Measurements from ENCODE around the gene FANCC. TPM values are rescaled to one million over a fixed set of nuclear protein-coding genes. Genes with fewer than 3 reads are reported as not detected.

Gene FANCC
- total RNA-seq, 1 experiment from 2014 or later, result 25.3 TPM

- no peaks in the 10 kb centered on the region for H3K27me3 ChIP-seq (replicated peaks; ENCODE audit: insufficient read depth, low read depth, low read length, poor library complexity)
- BruUV-seq (replicated peaks), result no TSS peak
- H3K36me3 ChIP-seq (ENCODE audit: insufficient read depth, low read length, poor library complexity, severe bottlenecking), result no peaks in the 10 kb centered on the region
- no peak overlapping the region for H3K4me3 ChIP-seq (ENCODE audit: low read depth, low read length, poor library complexity, severe bottlenecking)
- POLR2A ChIA-PET (ENCODE audit: low non-redundant PET), result no interaction called here
- H3K9me3 ChIP-seq (ENCODE audit: low read depth, low read length, poor library complexity, severe bottlenecking), result no peaks in the 10 kb centered on the region
- no peak for TF ChIP-seq EZH2 (IDR thresholded peaks at IDR 0.05; ENCODE audit: borderline replicate concordance, low read depth, low read length, poor library complexity, severe bottlenecking)
- TF ChIP-seq, protein P1, sequence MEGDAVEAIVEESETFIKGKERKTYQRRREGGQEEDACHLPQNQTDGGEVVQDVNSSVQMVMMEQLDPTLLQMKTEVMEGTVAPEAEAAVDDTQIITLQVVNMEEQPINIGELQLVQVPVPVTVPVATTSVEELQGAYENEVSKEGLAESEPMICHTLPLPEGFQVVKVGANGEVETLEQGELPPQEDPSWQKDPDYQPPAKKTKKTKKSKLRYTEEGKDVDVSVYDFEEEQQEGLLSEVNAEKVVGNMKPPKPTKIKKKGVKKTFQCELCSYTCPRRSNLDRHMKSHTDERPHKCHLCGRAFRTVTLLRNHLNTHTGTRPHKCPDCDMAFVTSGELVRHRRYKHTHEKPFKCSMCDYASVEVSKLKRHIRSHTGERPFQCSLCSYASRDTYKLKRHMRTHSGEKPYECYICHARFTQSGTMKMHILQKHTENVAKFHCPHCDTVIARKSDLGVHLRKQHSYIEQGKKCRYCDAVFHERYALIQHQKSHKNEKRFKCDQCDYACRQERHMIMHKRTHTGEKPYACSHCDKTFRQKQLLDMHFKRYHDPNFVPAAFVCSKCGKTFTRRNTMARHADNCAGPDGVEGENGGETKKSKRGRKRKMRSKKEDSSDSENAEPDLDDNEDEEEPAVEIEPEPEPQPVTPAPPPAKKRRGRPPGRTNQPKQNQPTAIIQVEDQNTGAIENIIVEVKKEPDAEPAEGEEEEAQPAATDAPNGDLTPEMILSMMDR (conservative IDR thresholded peaks at IDR 0.05; ENCODE audit: low read depth, low read length), result no peak
- no peak for DNase-seq (ENCODE audit: low spot score)
- intact Hi-C loops (cut with micrococcal nuclease; ENCODE audit: unreplicated experiment), result no loop called here
- H3K27ac ChIP-seq (ENCODE audit: low read depth, low read length, poor library complexity, severe bottlenecking), result peak overlapping the region; percentile 18
- CTCF ChIA-PET, result no interaction called here
- H3K4me1 ChIP-seq (ENCODE audit: insufficient read depth, low read length, poor library complexity, severe bottlenecking), result peaks cover 19% of the 10 kb centered on the region
Observed at GRCh38 chr9:95188459-95188858, 129.1 kb downstream of the FANCC start.

GRCh38 chr9:95185956-95186355, 131.6 kb downstream of the FANCC start:
- no TSS peak for BruUV-seq (replicated peaks)
- intact Hi-C loops (cut with micrococcal nuclease; ENCODE audit: unreplicated experiment), result no loop called here
- TF ChIP-seq, protein P1 (conservative IDR thresholded peaks at IDR 0.05; ENCODE audit: low read depth, low read length), result no peak
- no peak for TF ChIP-seq EZH2 (IDR thresholded peaks at IDR 0.05; ENCODE audit: borderline replicate concordance, low read depth, low read length, poor library complexity, severe bottlenecking)

GRCh38 chr9:95182854-95183563, 134.5 kb downstream of the FANCC start:
- no peaks in the 10 kb centered on the region for H3K9me3 ChIP-seq (ENCODE audit: low read depth, low read length, poor library complexity, severe bottlenecking)
- POLR2A ChIA-PET (ENCODE audit: low non-redundant PET), result no interaction called here
- no peaks in the 10 kb centered on the region for H3K4me1 ChIP-seq (ENCODE audit: insufficient read depth, low read length, poor library complexity, severe bottlenecking)
- H3K4me3 ChIP-seq (ENCODE audit: low read depth, low read length, poor library complexity, severe bottlenecking), result no peak overlapping the region
- no peak for TF ChIP-seq EZH2 (IDR thresholded peaks at IDR 0.05; ENCODE audit: borderline replicate concordance, low read depth, low read length, poor library complexity, severe bottlenecking)
- TF ChIP-seq, protein P1 (conservative IDR thresholded peaks at IDR 0.05; ENCODE audit: low read depth, low read length), result 0 out of 2 replicates have a peak, but pooled peaks have one; percentile 34
- no peak overlapping the region for H3K27ac ChIP-seq (ENCODE audit: low read depth, low read length, poor library complexity, severe bottlenecking)
- DNase-seq (ENCODE audit: low spot score), result peak; percentile 44
- intact Hi-C loops (cut with micrococcal nuclease; ENCODE audit: unreplicated experiment), result no loop called here
- H3K27me3 ChIP-seq (replicated peaks; ENCODE audit: insufficient read depth, low read depth, low read length, poor library complexity), result no peaks in the 10 kb centered on the region
- no peaks in the 10 kb centered on the region for H3K36me3 ChIP-seq (ENCODE audit: insufficient read depth, low read length, poor library complexity, severe bottlenecking)
- CTCF ChIA-PET, result no interaction called here
- BruUV-seq (replicated peaks), result no TSS peak

More at GRCh38 chr9:95185956-95186355, 131.6 kb downstream of the FANCC start:
- no peak for DNase-seq (ENCODE audit: low spot score)
- peaks cover 19% of the 10 kb centered on the region for H3K4me1 ChIP-seq (ENCODE audit: insufficient read depth, low read length, poor library complexity, severe bottlenecking)
- H3K27ac ChIP-seq (ENCODE audit: low read depth, low read length, poor library complexity, severe bottlenecking), result no peak overlapping the region
- ChIA-PET POLR2A (ENCODE audit: low non-redundant PET) (no interaction called here), CTCF (no interaction called here)
- H3K4me3 ChIP-seq (ENCODE audit: low read depth, low read length, poor library complexity, severe bottlenecking), result no peak overlapping the region
- no peaks in the 10 kb centered on the region for H3K27me3 ChIP-seq (replicated peaks; ENCODE audit: insufficient read depth, low read depth, low read length, poor library complexity)
- no peaks in the 10 kb centered on the region for H3K9me3 ChIP-seq (ENCODE audit: low read depth, low read length, poor library complexity, severe bottlenecking)
- H3K36me3 ChIP-seq (ENCODE audit: insufficient read depth, low read length, poor library complexity, severe bottlenecking), result no peaks in the 10 kb centered on the region
